PC-3 (cell line): ENCODE data around the gene RPS15.

Source experiments
- CTCF ChIP-seq: fragments of 300-600 bp; sonication (generic); conservative IDR thresholded peaks from 2 replicates; pipeline ENCODE4 v1.5.1; 2017; ENCODE audit warnings: antibody characterized with exemption, low read depth, mild to moderate bottlenecking, low read length
- EZH2 ChIP-seq: fragments of 300-600 bp; sonication (generic); IDR thresholded peaks from one replicate; pipeline ENCODE4 v1.6.1; 2017; ENCODE audit warnings: antibody characterized with exemption, mild to moderate bottlenecking, low read length; ENCODE audit not compliant: unreplicated experiment

- TF ChIP-seq CTCF (no peak), EZH2 (no peak)
Measured at GRCh38 chr19:1412323-1412923, 25.8 kb upstream of the RPS15 start.
